Measurements from ENCODE around the gene CAPZB.

CAPZB gene

DNA sequence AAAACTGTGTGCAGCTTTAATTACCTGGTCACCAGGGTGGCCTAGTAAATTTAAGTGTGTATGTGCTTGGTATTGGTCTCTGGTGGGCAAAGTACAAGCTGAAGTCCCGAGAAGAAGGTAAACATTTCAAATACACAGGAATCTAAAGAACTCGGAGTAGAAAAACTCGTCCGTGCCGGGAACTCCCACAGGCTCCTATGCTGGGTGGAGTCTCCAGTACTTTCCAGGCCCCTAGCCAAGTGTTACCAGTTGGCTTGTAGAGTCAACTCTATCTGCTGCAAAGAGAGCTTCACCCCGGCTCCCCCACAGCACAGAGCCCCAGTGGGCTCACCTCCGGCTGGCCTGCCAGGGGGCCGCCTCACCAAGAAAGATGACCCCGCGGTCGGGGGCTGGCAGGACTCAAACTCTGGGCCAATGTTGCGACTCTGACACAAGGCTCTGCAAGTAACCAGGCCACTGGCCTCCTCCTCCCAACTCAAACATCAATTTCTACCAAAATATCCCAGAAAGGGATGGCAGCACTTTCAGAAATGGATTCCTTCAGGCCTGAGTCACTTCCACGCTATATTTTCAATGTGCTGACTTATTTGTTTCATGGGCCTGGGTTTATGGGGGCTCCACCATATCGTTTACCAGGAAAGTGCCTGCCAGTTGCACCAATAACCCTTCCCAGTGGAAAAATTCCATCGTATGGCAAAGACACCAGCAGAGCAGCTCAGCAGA lies 99.3 kb downstream of the CAPZB start:
- no peak overlapping the region for H3K27ac ChIP-seq
- TF ChIP-seq, protein P1, sequence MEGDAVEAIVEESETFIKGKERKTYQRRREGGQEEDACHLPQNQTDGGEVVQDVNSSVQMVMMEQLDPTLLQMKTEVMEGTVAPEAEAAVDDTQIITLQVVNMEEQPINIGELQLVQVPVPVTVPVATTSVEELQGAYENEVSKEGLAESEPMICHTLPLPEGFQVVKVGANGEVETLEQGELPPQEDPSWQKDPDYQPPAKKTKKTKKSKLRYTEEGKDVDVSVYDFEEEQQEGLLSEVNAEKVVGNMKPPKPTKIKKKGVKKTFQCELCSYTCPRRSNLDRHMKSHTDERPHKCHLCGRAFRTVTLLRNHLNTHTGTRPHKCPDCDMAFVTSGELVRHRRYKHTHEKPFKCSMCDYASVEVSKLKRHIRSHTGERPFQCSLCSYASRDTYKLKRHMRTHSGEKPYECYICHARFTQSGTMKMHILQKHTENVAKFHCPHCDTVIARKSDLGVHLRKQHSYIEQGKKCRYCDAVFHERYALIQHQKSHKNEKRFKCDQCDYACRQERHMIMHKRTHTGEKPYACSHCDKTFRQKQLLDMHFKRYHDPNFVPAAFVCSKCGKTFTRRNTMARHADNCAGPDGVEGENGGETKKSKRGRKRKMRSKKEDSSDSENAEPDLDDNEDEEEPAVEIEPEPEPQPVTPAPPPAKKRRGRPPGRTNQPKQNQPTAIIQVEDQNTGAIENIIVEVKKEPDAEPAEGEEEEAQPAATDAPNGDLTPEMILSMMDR (IDR thresholded peaks at IDR 0.05): no peak
- no peaks in the 10 kb centered on the region for H3K9me3 ChIP-seq
- no peak overlapping the region for H3K4me3 ChIP-seq (ENCODE audit: low read depth in 1 of 2, low read length in 1 of 2)
- no peaks in the 10 kb centered on the region for H3K27me3 ChIP-seq
- peaks cover 6 to 15% of the 10 kb centered on the region in 2 experiments for H3K4me1 ChIP-seq (ENCODE audit: control insufficient read depth in 1 of 2, insufficient read depth in 1 of 2, low read depth in 1 of 2, low read length in 1 of 2)
- H3K36me3 ChIP-seq: peaks cover 41% of the 10 kb centered on the region

DNA sequence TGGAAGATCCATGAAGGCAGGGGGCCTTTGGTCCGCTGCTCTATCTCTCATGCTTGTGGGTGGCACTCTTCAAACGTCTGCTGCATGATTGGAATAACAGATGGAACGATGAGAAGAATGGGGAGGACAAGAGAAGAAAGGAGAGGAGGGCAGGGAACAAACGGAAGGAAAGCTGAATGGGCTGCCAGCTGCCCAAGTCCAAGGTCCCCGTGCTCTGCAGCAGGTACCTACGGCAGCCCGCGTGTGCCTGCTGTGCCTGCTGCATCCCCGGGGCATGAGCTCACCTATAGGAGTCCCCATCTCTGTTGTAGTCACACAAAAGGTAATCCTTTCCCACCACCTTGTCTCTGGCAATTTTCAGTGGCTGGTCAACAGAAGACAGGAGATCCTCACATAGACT lies 100.1 kb downstream of the CAPZB start:
- TF ChIP-seq, protein P1 (IDR thresholded peaks at IDR 0.05): no peak
- Histone ChIP-seq H3K4me1 (ENCODE audit: control insufficient read depth in 1 of 2, insufficient read depth in 1 of 2, low read depth in 1 of 2, low read length in 1 of 2) (peaks cover 0 to 7% of the 10 kb centered on the region in 2 experiments), H3K9me3 (no peaks in the 10 kb centered on the region), H3K27ac (no peak overlapping the region), H3K27me3 (no peaks in the 10 kb centered on the region), H3K36me3 (peaks cover 49% of the 10 kb centered on the region), H3K4me3 (ENCODE audit: low read depth in 1 of 2, low read length in 1 of 2) (no peak overlapping the region)

DNA sequence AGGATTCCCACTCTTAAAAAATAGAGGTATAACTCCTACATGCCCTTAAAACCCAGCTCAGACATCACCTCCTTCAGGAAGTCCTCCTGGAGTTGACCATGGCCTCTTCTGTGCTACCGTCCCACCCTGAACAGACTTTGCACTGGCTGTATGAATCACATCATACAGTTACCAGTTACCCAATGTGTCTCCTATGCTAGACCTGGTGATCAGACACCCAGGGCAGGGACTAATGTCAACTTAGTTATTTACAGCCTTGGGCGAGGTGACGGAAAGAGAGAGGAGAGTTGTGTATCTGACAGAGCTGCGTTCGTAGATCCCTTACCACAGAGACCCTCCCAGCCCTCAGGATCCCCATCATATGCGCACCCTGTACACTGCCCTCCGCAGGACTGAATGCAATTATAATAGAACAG lies 100.6 kb downstream of the CAPZB start:
- TF ChIP-seq, protein P1 (IDR thresholded peaks at IDR 0.05): no peak
- peaks cover 53% of the 10 kb centered on the region for H3K36me3 ChIP-seq
- no peak overlapping the region for H3K27ac ChIP-seq
- H3K4me1 ChIP-seq (ENCODE audit: control insufficient read depth in 1 of 2, insufficient read depth in 1 of 2, low read depth in 1 of 2, low read length in 1 of 2): peaks cover 0 to 3% of the 10 kb centered on the region in 2 experiments
- no peak overlapping the region for H3K4me3 ChIP-seq (ENCODE audit: low read depth in 1 of 2, low read length in 1 of 2)
- no peaks in the 10 kb centered on the region for H3K9me3 ChIP-seq
- H3K27me3 ChIP-seq: no peaks in the 10 kb centered on the region

DNA sequence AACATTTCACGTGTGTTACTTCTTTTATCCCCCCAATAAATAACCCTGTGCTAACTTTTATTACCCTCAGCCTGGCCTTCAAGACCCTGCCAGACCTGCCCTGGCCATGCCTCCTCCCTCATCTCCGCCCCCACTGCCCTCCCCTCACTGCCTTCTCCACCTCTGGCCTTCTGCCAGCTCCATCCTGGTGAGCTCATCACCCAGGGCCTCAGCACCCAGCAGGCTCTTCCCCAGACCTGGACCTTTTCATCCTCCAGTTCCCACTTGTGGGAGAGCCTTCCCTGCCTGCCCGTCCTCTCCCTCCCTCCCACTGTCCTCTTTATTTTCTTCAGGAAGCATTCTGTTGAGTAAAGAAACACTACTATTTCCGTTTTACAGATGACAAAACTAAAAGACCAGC lies 101.2 kb downstream of the CAPZB start:
- H3K9me3 ChIP-seq: no peaks in the 10 kb centered on the region
- H3K4me3 ChIP-seq (ENCODE audit: low read depth in 1 of 2, low read length in 1 of 2): no peak overlapping the region
- TF ChIP-seq, protein P1 (IDR thresholded peaks at IDR 0.05): no peak
- H3K27me3 ChIP-seq: no peaks in the 10 kb centered on the region
- H3K27ac ChIP-seq: no peak overlapping the region
- peaks cover 0 to 3% of the 10 kb centered on the region in 2 experiments for H3K4me1 ChIP-seq (ENCODE audit: control insufficient read depth in 1 of 2, insufficient read depth in 1 of 2, low read depth in 1 of 2, low read length in 1 of 2)
- H3K36me3 ChIP-seq: peaks cover 60% of the 10 kb centered on the region

DNA sequence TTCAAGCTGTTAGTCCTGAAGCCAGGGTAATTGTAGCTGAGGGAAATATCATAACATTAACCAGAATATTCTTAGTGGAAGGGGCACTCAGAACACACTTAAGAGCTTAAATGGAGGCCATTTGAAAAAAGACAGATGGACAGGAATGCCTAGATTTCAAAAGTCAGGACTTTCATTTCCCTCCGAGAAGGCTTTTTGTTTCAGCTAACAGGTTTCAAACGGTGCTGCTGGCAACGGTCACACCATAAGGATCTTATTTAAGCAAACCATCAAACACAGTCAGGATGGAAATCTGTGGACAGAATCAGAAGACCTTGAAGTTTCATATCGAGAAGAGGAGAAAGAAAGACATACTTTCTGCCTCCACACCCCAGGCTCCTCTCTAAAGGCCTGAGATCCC lies 103.1 kb downstream of the CAPZB start:
- Histone ChIP-seq H3K4me1 (ENCODE audit: control insufficient read depth in 1 of 2, insufficient read depth in 1 of 2, low read depth in 1 of 2, low read length in 1 of 2) (no peaks in the 10 kb centered on the region), H3K9me3 (no peaks in the 10 kb centered on the region), H3K36me3 (peaks cover 78% of the 10 kb centered on the region), H3K4me3 (ENCODE audit: low read depth in 1 of 2, low read length in 1 of 2) (no peak overlapping the region), H3K27me3 (no peaks in the 10 kb centered on the region), H3K27ac (no peak overlapping the region)
- TF ChIP-seq, protein P1 (IDR thresholded peaks at IDR 0.05): no peak

Data from neutrophil (primary cell).